Transverse colon (tissue), 4 donors: ENCODE data around the gene SOBP. TPM values are rescaled to one million over a fixed set of nuclear protein-coding genes. Genes with fewer than 3 reads are reported as not detected.

Experiments used
- DNase-seq: peaks from one replicate; pipeline ENCODE4 v3.0.0-alpha.2; 2019
- H3K27ac ChIP-seq, 4 donors: fragments of 200-600 bp; sonication (generic); 2 replicates each; pipeline ENCODE4 v1.5.1; 2016 to 2018; ENCODE audit warnings: inconsistent platforms in 4 of 4
- H3K27me3 ChIP-seq: fragments of 200-600 bp; sonication (generic); 2 replicates; pipeline ENCODE4 v1.5.1; 2017; ENCODE audit warnings: inconsistent platforms
- H3K36me3 ChIP-seq, 4 donors: fragments of 200-600 bp; sonication (generic); 2 replicates each; pipeline ENCODE4 v1.5.1; 2017 to 2019; ENCODE audit warnings: inconsistent platforms in 4 of 4
- H3K4me1 ChIP-seq, 4 donors: fragments of 200-600 bp; sonication (generic); 2 replicates each; pipeline ENCODE4 v1.5.1; 2017 to 2020; ENCODE audit warnings: inconsistent platforms in 4 of 4
- H3K4me3 ChIP-seq, 4 donors: fragments of 200-600 bp; sonication (generic); 1 replicate in 1 of 4; 2 replicates in 3 of 4; pipeline versions ENCODE4 v1.5.1 to v1.6.1; 2017 to 2019; ENCODE audit warnings: inconsistent platforms in 4 of 4
- H3K9me3 ChIP-seq, 2 donors: fragments of 200-600 bp; sonication (generic); 2 replicates each; pipeline ENCODE4 v1.5.1; 2017 to 2019; ENCODE audit warnings: inconsistent platforms in 2 of 2
- EP300 ChIP-seq: sonication (generic); formaldehyde crosslinking; IDR thresholded peaks from one replicate; pipeline ENCODE4 v1.6.1; 2017; ENCODE audit warnings: antibody characterized with exemption, low read depth
- POLR2A ChIP-seq: fragments of 450-650 bp; IDR thresholded peaks from one replicate; pipeline ENCODE4 v1.6.1; 2016; ENCODE audit warnings: antibody characterized with exemption, mild to moderate bottlenecking, moderate library complexity
- POLR2AphosphoS5 ChIP-seq, 3 donors: sonication (generic); formaldehyde crosslinking; IDR thresholded peaks; one replicate each; pipeline ENCODE4 v1.6.1; 2016; ENCODE audit warnings: antibody characterized with exemption in 3 of 3
- WGBS, 2 donors: methylation state at CpG; one replicate each; pipeline ENCODE4 v1.1.5; 2018; ENCODE audit warnings: low coverage in 1 of 2; 5-methylcytosine and 5-hydroxymethylcytosine counted together
- in situ Hi-C, 4 donors: fragments of 200-750 bp; cut with MboI; loops; one replicate each; pipeline versions ENCODE4 v1.15.0 to v1.15.1; 2017; ENCODE audit warnings: low sequenced_read_pairs in 3 of 4, low pct_ligation_motif_present in 1 of 4, low pct_unique_long_range_greater_than_20kb in 1 of 4
- intact Hi-C: fragments of 100-400 bp; cut with DNase I; formaldehyde crosslinking; loops from one replicate; pipeline ENCODE4 v1.15.1; 2023; ENCODE audit warnings: low total_unique reads
- total RNA-seq, 4 donors: library from RNA; depleted of rRNA; stranded (reverse); fragments of >200 nt; gene quantifications; one replicate each; pipeline ENCODE4 v1.1.0, GENCODE V29; 2016
- TF ChIP-seq, protein P1 (sequence below), 5 experiments: fragments of 200-600 bp in 3 of 5; fragments of 450-650 bp in 2 of 5; sonication (generic) in 3 of 5; IDR thresholded peaks; 1 replicate in 2 of 5; 2 replicates in 3 of 5; pipeline ENCODE4 v1.5.1; 2016 to 2017; ENCODE audit warnings: antibody characterized with exemption in 5 of 5, inconsistent platforms in 3 of 5, mild to moderate bottlenecking in 2 of 5, moderate library complexity in 1 of 5

The SOBP gene
- total RNA-seq, 4 donors from 2014 or later = 2.6 to 15.9 (median 4.6) TPM

DNA sequence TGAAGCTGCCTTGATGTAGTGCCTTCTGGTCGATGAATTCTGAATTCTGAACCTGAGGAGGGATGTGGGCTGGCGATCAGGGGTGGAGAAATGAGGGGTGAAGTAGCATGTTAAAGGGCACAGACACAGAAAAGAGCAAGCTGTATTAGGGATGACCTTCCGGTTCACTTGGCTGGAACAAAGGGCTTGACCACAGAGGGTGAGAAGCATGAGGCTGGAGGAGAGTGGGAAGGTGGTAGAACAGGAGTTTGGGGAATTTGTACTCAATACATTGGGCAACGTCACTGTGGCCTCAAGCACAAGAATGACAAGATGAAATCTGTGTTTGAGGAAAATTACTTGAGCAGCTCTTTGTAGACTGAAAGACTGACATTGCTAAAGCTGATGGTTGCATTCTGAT lies 155.8 kb downstream of the SOBP start:
- in situ Hi-C loops = no loop called here
- intact Hi-C loops = no loop called here
- H3K36me3 ChIP-seq = no peaks in the 10 kb centered on the region
- WGBS, 2 donors = 85 to 100% methylated on average over 2 to 4 of the region's 4 CpGs
- TF ChIP-seq POLR2A (no peak), POLR2AphosphoS5 (IDR thresholded peaks at IDR 0.05) (no peak), EP300 (no peak)
- TF ChIP-seq, protein P1, sequence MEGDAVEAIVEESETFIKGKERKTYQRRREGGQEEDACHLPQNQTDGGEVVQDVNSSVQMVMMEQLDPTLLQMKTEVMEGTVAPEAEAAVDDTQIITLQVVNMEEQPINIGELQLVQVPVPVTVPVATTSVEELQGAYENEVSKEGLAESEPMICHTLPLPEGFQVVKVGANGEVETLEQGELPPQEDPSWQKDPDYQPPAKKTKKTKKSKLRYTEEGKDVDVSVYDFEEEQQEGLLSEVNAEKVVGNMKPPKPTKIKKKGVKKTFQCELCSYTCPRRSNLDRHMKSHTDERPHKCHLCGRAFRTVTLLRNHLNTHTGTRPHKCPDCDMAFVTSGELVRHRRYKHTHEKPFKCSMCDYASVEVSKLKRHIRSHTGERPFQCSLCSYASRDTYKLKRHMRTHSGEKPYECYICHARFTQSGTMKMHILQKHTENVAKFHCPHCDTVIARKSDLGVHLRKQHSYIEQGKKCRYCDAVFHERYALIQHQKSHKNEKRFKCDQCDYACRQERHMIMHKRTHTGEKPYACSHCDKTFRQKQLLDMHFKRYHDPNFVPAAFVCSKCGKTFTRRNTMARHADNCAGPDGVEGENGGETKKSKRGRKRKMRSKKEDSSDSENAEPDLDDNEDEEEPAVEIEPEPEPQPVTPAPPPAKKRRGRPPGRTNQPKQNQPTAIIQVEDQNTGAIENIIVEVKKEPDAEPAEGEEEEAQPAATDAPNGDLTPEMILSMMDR (IDR thresholded peaks at IDR 0.05) = no peak
- no peak overlapping the region for H3K27ac ChIP-seq
- DNase-seq = no peak
- peaks cover 0 to 8% (median 0%) of the 10 kb centered on the region in 4 donors for H3K4me1 ChIP-seq
- H3K27me3 ChIP-seq = no peaks in the 10 kb centered on the region
- H3K4me3 ChIP-seq = no peak overlapping the region
- H3K9me3 ChIP-seq = no peaks in the 10 kb centered on the region

DNA sequence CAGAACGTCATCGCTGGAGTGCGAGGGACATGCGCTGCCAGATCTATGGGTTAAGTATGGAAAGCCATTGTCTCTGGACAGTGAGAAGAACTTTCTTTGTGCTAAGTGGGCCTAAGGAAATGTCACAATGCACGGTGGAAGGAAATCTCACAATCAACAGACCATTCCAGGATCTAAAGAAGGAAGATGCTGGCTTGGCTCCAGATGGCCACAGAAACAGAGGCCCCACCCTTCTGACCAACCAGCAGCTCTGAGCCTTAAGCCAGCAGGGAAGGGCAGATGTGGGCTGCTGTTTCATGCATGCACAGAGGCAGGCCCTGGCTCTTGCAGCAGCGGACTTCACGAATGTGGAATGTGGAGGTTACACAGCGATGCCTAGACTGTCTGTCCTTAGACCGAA lies 156.3 kb downstream of the SOBP start:
- intact Hi-C loops (no loop called here), in situ Hi-C loops (no loop called here)
- peaks cover 0 to 8% (median 0%) of the 10 kb centered on the region in 4 donors for H3K4me1 ChIP-seq
- no peaks in the 10 kb centered on the region for H3K9me3 ChIP-seq
- DNase-seq = no peak
- 78% methylated on average over 9 of the region's 9 CpGs; no CpG with 5 or more reads in 1 of the 2 donors for WGBS, 2 donors
- H3K27ac ChIP-seq = no peak overlapping the region
- TF ChIP-seq EP300 (no peak), POLR2AphosphoS5 (IDR thresholded peaks at IDR 0.05) (no peak), POLR2A (no peak)
- TF ChIP-seq, protein P1 (IDR thresholded peaks at IDR 0.05) = no peak
- no peaks in the 10 kb centered on the region for H3K27me3 ChIP-seq
- H3K4me3 ChIP-seq = no peak overlapping the region
- H3K36me3 ChIP-seq = no peaks in the 10 kb centered on the region

DNA sequence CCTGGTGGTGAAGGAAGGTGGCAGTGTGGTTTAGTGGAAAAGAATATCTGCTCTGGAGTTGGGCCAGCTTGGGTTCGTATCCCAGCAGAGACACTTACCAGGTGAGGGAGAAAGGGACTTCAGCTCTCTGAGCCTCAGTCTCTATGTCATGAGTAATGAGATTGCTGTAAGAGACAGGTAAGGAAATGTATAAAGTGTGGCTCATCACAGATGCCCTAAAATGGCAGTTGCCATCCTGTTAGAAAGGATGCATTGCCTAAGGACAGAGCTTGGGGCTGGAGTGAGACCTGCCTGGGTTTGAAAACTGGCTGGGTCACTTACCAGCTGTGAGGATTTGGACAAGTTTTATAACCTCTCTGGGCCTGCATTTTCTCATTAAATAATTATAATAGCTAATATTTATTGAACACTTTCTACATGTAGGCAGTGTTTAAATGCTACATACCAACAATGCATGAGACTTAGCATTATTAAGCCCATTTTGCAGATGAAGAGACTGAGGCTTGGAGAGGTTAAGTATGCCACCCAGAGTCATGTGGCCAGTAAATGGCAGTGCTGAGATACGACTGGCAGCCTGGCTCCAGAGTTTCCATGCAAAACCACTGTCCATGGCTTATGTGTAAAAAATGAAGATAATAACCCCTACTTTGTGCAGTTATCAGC lies 157.0 kb downstream of the SOBP start:
- no peak for DNase-seq
- Histone ChIP-seq H3K27ac (no peak overlapping the region), H3K9me3 (no peaks in the 10 kb centered on the region), H3K36me3 (no peaks in the 10 kb centered on the region), H3K4me3 (no peak overlapping the region), H3K27me3 (no peaks in the 10 kb centered on the region), H3K4me1 (peaks cover 0 to 6% (median 0%) of the 10 kb centered on the region in 4 donors)
- WGBS, 2 donors = 57 to 82% methylated on average over 1 to 2 of the region's 2 CpGs
- intact Hi-C loops (no loop called here), in situ Hi-C loops (no loop called here)
- no peak for TF ChIP-seq POLR2A
- TF ChIP-seq, protein P1 (IDR thresholded peaks at IDR 0.05) = no peak
- TF ChIP-seq EP300 = no peak
- no peak for TF ChIP-seq POLR2AphosphoS5 (IDR thresholded peaks at IDR 0.05)

DNA sequence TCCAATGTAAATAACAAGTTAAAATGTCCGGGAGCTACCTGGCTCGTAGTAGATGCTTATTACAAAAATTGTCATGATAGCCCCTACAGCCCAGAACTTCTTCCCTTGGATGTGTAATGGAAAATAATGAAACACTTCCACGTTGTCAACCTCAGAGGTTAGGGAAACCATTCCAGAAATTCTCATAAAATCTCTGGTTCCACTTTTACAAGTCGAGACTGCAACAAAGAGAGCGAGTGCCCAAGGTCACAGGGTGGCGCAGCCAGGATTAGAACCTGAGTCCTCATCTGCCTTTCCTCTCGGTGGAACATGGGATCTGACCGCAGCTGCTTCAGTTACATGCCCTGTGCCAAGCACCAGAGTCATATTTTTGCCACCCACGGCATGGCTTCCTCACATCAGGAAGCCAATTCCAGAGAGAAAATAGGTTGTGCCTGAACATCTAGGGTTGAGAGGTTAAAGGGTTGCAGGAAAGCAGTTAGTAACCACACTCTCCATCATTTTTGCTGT lies 157.6 kb downstream of the SOBP start:
- intact Hi-C loops (no loop called here), in situ Hi-C loops (no loop called here)
- WGBS, 2 donors = 81 to 100% methylated on average over 1 to 9 of the region's 9 CpGs
- Histone ChIP-seq H3K4me3 (no peak overlapping the region), H3K4me1 (peaks cover 0 to 7% (median under 1%) of the 10 kb centered on the region in 4 donors), H3K36me3 (no peaks in the 10 kb centered on the region), H3K27ac (no peak overlapping the region), H3K27me3 (no peaks in the 10 kb centered on the region), H3K9me3 (no peaks in the 10 kb centered on the region)
- TF ChIP-seq, protein P1 (IDR thresholded peaks at IDR 0.05) = no peak
- no peak for TF ChIP-seq POLR2AphosphoS5 (IDR thresholded peaks at IDR 0.05)
- no peak for TF ChIP-seq EP300
- no peak for TF ChIP-seq POLR2A
- DNase-seq = no peak
